Mesenteric fat pad (tissue), 1 donor: ENCODE data around the gene CAMKK1. TPM values are rescaled to one million over a fixed set of nuclear protein-coding genes. Genes with fewer than 3 reads are reported as not detected.

Source experiments
- DNase-seq: peaks from one replicate; pipeline ENCODE4 v3.0.0-alpha.2; 2020; ENCODE audit warnings: low spot score
- long read RNA-seq: library from polyadenylated mRNA; unstranded; transcript quantifications from one replicate; pipeline ENCODE4 v2.0.0, GENCODE V29; 2020
- total RNA-seq: library from RNA; stranded (reverse); fragmentation: NEBNext Ultra II Directional; extraction: Animal tissue kit (Norgen Biotek cat#: 25700); gene quantifications from one replicate; pipeline ENCODE4 v1.2.1, GENCODE V29; 2021
- donor health status: DM: yes; HTN: yes; CAD: no.

Gene CAMKK1
- 4.9 TPM for total RNA-seq
- long read RNA-seq, partial matches to known transcripts: 8 of 15 reads
- long read RNA-seq, other reads (novel, unspliced or antisense): 6 of 15 reads

- DNase-seq: peak; percentile 96
Measured at GRCh38 chr17:3893003-3893719, at the start of gene CAMKK1. TSS of gene CAMKK1 (minus strand) at chr17:3893053. CDS start at chr17:3885687, 7,366 bp downstream.

DNA sequence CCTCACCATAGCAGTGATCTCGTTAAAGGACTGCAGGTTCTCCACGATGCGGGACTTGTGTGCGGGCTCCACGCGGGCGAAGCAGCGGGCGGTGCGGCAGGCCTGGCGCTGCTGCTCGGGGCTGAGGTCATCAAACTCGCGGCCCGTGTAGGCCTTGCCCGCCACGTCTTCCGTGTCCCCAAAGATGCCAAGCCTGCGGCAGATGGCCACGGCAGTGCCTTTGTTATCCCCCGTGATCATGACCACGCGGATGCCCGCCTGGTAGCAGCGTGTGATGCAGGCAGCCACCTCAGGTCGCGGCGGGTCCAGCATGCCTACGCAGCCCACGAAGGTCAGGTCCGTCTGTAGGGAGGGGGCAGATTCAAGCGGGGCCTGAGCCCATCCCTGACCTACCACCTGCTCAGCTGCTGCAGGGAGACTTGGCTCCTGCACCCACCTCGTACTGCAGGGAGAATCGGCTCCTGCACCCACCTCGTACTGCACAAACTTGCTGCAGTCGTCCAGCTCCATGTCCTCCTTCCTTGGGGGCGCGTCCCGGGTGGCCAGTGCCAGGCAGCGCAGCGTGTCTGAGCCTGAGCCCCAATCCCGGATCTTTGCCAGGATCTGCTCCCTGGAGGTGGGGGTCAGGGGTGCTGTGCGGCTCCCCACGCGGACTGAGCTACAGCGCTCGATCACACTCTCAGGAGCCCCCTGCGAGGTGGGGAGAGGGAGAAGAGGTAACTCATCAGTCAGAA, 48.3 kb upstream of the CAMKK1 start:
- DNase-seq: no peak

DNA sequence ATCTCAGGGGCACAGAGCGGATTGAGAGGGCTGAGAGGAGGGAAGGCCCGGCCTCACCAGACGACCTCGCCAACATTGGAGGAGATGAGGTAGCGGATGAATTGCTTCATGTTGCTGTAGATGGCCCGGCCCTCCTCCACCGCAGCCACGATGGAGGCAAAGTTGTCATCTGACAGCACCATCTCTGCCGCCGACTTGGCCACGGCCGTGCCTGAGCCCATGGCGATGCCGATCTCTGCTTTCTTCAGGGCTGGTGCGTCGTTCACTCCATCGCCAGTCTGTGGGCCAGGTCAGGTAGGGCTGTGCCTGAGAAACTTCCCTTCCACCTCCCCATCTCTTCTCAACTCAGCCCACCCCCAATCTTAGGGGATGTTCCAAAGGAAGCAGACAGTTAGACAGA, 44.5 kb upstream of the CAMKK1 start:
- DNase-seq: no peak

GRCh38 chr17:3935825-3936355, 43.0 kb upstream of the CAMKK1 start:
- DNase-seq: no peak

- no peak for DNase-seq
Measured at GRCh38 chr17:3935140-3935542, 42.3 kb upstream of the CAMKK1 start.

DNA sequence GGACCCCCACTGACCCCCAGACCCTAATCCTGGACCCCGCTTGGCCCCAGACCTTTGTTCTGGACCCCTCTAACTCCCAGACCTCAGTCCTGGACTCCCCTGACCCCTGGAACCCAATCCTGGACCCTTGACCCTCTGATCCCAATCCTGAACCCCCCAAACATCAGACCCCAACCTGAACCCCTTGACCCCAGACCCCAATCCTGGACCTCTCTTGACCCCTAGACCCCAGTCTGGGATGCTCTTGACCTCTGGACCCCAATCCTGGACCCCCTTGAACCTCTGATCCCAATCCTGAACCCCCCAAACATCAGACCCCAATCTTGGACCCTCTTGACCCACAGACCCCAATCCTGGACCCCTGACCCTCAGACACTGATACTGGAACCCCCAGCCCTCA, 36.9 kb upstream of the CAMKK1 start:
- DNase-seq: no peak

GRCh38 chr17:3929181-3929580, 36.3 kb upstream of the CAMKK1 start:
- no peak for DNase-seq

- DNase-seq: no peak
Measured at GRCh38 chr17:3928406-3928805, 35.6 kb upstream of the CAMKK1 start.

- DNase-seq: no peak
Measured at GRCh38 chr17:3927628-3928340, 34.9 kb upstream of the CAMKK1 start.

DNA sequence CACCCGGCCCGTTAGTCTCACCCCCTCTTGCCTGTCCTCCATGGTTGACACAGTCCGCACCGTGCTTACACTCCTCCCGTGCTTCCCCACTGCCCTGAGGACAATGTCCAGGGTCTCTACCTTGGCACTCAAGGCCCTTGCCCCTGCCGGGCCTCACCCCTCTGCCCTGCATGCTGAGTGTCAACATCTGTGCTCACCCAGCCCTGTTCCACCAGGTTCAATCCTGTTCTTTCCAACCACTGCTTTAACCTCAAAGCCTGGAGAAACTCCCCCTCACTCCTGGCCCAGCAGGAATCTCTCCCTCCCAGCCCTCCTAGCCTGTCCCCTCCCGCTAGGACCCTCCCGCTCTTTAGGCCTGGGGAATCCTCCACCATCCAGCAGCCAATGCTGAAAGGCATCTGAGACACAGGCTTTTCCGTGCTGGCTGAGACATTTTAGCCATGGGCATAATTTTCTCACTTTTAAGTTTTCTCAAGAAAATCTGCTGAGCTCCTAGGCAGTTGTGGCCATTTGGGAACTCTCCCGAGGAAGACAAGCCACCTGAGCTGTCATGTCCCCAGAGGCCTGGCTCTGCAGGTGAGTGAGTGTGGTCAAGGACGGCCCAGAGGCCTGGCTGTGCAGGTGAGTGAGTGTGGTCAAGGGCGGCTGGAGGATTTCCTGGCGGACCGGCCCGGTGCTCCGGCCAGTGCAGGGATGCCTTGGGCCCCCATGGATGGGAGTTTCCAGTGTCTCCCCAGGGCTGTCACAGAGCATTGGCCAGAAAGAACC, 34.2 kb upstream of the CAMKK1 start:
- DNase-seq: no peak

- no peak for DNase-seq
Measured at GRCh38 chr17:3925684-3926485, 33.0 kb upstream of the CAMKK1 start.

DNA sequence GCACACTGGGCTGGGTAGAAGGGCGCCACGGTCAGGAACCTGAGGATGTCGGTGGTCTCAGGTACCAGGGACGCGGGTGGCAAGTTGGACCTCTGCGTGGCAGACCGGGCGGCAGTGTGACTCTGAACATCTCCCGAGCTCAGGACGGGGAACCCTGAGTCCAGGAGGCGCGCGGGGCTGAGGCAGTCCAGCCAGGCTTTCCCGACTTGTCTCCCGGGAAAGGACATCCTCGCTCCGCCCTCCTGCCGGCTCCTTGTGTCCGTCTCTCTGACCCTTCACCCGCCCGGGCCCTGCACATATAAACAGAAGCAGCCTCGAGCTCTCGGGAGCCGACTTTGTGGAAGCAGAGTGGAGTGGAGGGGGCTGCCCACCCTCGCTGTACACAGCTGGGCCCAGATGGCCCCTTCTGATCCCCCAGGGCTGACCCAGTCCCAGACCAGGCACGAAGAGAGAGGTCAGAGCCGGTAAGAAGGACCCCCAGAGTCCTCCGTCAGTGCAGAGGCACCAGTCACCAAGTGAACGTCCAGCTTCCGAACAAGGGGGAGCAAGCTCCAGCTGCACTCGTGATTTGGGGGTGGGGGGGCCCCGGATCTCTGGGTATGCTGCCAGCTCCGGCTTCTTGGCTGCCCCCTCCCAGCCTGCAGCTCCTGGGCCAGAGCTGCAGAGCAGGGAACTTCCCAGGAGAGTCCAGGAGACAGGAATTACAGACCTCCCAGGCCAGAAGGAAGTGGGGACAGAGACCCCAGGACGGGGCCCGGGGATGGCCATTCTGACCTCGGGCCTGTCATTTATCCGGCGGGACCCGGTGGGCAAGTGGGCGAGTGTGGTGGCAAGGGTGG, 31.9 kb upstream of the CAMKK1 start:
- DNase-seq: no peak

GRCh38 chr17:3923466-3924190, 30.8 kb upstream of the CAMKK1 start:
- no peak for DNase-seq

DNA sequence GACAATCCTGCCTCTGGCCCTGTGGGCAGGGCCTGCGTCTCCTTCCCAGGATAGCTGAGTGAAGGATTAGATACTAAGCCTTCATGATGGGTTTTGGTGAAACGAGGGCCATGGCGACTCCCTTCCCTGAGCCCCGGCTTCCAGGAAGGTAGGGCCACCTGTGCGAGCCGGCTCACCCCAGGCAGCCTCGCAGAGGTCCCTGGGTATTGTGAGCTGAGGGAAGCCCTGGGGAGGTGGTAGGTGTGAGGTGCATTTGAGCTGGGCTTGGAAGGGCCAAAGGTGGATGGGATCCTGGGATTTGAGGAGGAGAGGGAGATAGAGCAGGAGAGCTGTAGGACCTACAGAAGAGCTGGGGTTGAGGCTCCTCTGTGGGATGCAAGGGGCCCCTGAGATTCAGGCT, 29.9 kb upstream of the CAMKK1 start:
- DNase-seq: no peak

DNA sequence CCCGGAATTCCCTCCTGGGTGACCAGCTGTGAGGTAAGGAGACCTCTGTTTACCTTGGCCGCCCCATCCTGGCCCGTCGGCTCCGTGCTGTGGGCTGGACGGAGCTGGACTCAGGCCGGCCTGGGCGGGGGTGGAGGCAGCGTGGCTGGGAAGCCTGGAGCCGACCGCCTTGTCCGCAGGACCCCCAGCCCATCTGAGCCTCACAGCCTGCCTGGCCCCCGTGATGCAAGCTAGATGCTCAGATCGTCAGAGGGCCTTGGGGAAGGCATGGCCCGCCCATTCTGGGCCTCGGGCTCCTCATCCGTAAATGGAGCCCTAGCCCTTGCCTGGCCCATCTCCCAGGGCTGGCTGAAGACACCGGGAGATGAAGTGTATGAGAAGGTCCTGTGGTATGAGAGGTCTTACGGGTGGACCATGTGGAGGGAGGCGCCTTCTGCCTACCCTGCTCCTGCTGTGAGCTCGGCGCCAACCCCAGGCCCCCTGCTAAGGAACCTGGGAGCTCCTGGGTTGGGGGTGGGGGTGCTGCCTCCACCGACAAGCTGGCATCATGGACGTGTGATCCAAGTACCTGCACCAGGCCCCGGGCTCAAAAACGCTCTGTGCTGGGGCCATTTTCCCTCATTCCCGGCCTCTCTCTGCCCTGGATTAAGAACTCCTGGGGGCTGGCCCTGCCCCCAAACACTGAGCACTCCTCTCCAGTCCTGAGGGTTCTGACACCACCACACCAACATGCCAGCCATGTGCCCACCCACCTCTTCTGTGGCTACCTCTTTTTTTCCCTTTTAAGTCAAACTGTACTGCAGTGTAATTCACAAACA, 28.9 kb upstream of the CAMKK1 start:
- DNase-seq: no peak

GRCh38 chr17:3921006-3921405, 28.2 kb upstream of the CAMKK1 start:
- DNase-seq: no peak

DNA sequence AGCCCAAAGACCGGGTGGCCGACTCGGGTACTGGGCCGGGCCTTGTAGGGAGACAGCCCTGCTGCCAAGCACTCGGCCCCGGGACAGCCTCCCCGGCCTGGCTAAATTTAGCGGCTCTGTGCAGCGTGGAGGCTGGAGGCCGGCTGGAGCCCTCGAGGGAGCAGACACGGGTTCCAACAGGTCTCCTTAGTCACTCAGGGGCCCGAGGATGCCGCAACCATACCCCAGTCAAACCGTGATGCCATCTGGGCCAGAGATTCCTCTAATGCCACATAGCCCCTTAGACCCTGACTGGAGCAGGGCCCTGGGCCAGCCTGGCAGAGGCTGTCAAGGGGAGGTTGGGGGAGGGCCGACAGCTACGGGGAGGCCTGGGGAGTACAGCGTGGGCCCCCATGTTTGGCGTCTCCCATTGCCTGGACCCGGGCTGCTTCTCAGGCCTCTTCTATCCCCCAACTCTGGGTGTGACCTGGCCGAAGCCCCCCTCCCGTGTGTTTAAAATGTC, 26.3 kb upstream of the CAMKK1 start:
- no peak for DNase-seq
